ENCODE measurements around the gene FAAP100.

GRCh38 chr17:81537343-81537855 lies 14.8 kb downstream of the FAAP100 start:
- no peak for TF ChIP-seq GATA2 (IDR thresholded peaks at IDR 0.05; ENCODE audit: low read depth, low read length)
- no peak for TF ChIP-seq GATA3 (IDR thresholded peaks at IDR 0.05; ENCODE audit: low read depth, low read length)
